NCI-H82 (cell line): ENCODE measurements around the gene PLEKHG5.

Experiments used
- DNase-seq: peaks from one replicate; lab custom pipeline; 2025; lab: John Stamatoyannopoulos, UW

The PLEKHG5 gene

GRCh38 chr1:6491480-6491962, at the start of gene PLEKHG5:
TSS of gene PLEKHG5 (minus strand) at chr1:6491667. CDS start at chr1:6477571, 14,096 bp downstream.
- DNase-seq: no peak

GRCh38 chr1:6538956-6539355, 47.5 kb upstream of the PLEKHG5 start:
- no peak for DNase-seq

GRCh38 chr1:6536291-6536690, 44.8 kb upstream of the PLEKHG5 start:
- DNase-seq: no peak

GRCh38 chr1:6535214-6535613, 43.7 kb upstream of the PLEKHG5 start:
- no peak for DNase-seq

- no peak for DNase-seq
Observed at GRCh38 chr1:6534248-6534822, 42.9 kb upstream of the PLEKHG5 start.

- no peak for DNase-seq
Observed at GRCh38 chr1:6531996-6532395, 40.5 kb upstream of the PLEKHG5 start.

GRCh38 chr1:6530504-6531160, 39.2 kb upstream of the PLEKHG5 start:
- no peak for DNase-seq

GRCh38 chr1:6528492-6528891, 37.0 kb upstream of the PLEKHG5 start:
- DNase-seq: no peak

GRCh38 chr1:6526316-6526715, 34.8 kb upstream of the PLEKHG5 start:
- DNase-seq: no peak

GRCh38 chr1:6523566-6523965, 32.1 kb upstream of the PLEKHG5 start:
- DNase-seq: peak; percentile 72

GRCh38 chr1:6521536-6521935, 30.1 kb upstream of the PLEKHG5 start:
- DNase-seq: no peak

- DNase-seq: peak; percentile 30
Observed at GRCh38 chr1:6519935-6520671, 28.6 kb upstream of the PLEKHG5 start.

- no peak for DNase-seq
Observed at GRCh38 chr1:6519491-6519934, 28.0 kb upstream of the PLEKHG5 start.

- DNase-seq: peak; percentile 24
Observed at GRCh38 chr1:6517435-6517851, 26.0 kb upstream of the PLEKHG5 start.

GRCh38 chr1:6515771-6516170, 24.3 kb upstream of the PLEKHG5 start:
- DNase-seq: no peak

- DNase-seq: peak; percentile 25
Observed at GRCh38 chr1:6513320-6513801, 21.9 kb upstream of the PLEKHG5 start.

- DNase-seq: peak; percentile 25
Observed at GRCh38 chr1:6512908-6513280, 21.4 kb upstream of the PLEKHG5 start.

GRCh38 chr1:6512245-6512907, 20.9 kb upstream of the PLEKHG5 start:
- no peak for DNase-seq

- DNase-seq: no peak
Observed at GRCh38 chr1:6511561-6512244, 20.2 kb upstream of the PLEKHG5 start.

- DNase-seq: no peak
Observed at GRCh38 chr1:6511056-6511455, 19.6 kb upstream of the PLEKHG5 start.

GRCh38 chr1:6510493-6510892, 19.0 kb upstream of the PLEKHG5 start:
- no peak for DNase-seq

GRCh38 chr1:6509919-6510291, 18.4 kb upstream of the PLEKHG5 start:
- DNase-seq: no peak
